ENCODE data around the gene HMX3.
A peak's percentile ranks its signal among the peaks of the same experiment; 100 is the strongest.

The HMX3 gene

GRCh38 chr10:123144697-123145541, 9.1 kb downstream of the HMX3 start:
- TF ChIP-seq CTCF (IDR thresholded peaks at IDR 0.05; ENCODE audit: low read depth, low read length, missing control alignments) = no peak
- no peak for DNase-seq (ENCODE audit: low read depth)
- H3K4me3 ChIP-seq (ENCODE audit: low read depth, low read length) = no peak overlapping the region

- H3K4me3 ChIP-seq (ENCODE audit: low read depth, low read length) = no peak overlapping the region
- DNase-seq (ENCODE audit: low read depth) = no peak
- no peak for TF ChIP-seq CTCF (IDR thresholded peaks at IDR 0.05; ENCODE audit: low read depth, low read length, missing control alignments)
Observed at GRCh38 chr10:123145542-123146012, 9.8 kb downstream of the HMX3 start.

- TF ChIP-seq CTCF (IDR thresholded peaks at IDR 0.05; ENCODE audit: low read depth, low read length, missing control alignments) = no peak
- no peak for DNase-seq (ENCODE audit: low read depth)
- H3K4me3 ChIP-seq (ENCODE audit: low read depth, low read length) = no peak overlapping the region
Observed at GRCh38 chr10:123146013-123146893, 10.5 kb downstream of the HMX3 start.

GRCh38 chr10:123146894-123147634, 11.3 kb downstream of the HMX3 start:
- peak overlapping the region; percentile 64 for H3K4me3 ChIP-seq (ENCODE audit: low read depth, low read length)
- no peak for DNase-seq (ENCODE audit: low read depth)
- TF ChIP-seq CTCF (IDR thresholded peaks at IDR 0.05; ENCODE audit: low read depth, low read length, missing control alignments) = no peak

- no peak for DNase-seq (ENCODE audit: low read depth)
- TF ChIP-seq CTCF (IDR thresholded peaks at IDR 0.05; ENCODE audit: low read depth, low read length, missing control alignments) = peak; percentile 17
- peak within 1 kb of the TSS; percentile 64 for H3K4me3 ChIP-seq (ENCODE audit: low read depth, low read length)
Observed at GRCh38 chr10:123147635-123148413, 12.1 kb downstream of the HMX3 start, which contains the start of gene HMX2. HMX2 (plus strand) TSS chr10:123148136; CDS start chr10:123148379, 243 bp downstream.
